HL-60 (cell line): ENCODE results near the gene BCAT1.

Experiments used
- DNase-seq, 2 experiments: peaks; one replicate each; pipeline ENCODE4 v3.0.0-alpha.2; 2010 to 2020; ENCODE audit warnings: low read depth in 1 of 2, low spot score in 1 of 2
- H3K27ac ChIP-seq: fragments of 250-450 bp; sonication (Bioruptor Pico); replicated peaks from 2 replicates; pipeline ENCODE4 v1.5.1; 2020; ENCODE audit warnings: mild to moderate bottlenecking, moderate library complexity
- H3K27me3 ChIP-seq: fragments of 250-450 bp; sonication (Bioruptor Pico); 2 replicates; pipeline ENCODE4 v1.5.1; 2021; ENCODE audit warnings: mild to moderate bottlenecking, moderate library complexity; ENCODE audit not compliant: insufficient read depth, poor library complexity, severe bottlenecking
- H3K4me3 ChIP-seq: replicated peaks from 2 replicates; pipeline ENCODE4 v1.5.1; 2011; ENCODE audit warnings: mild to moderate bottlenecking, control low read depth, low read length; ENCODE audit not compliant: insufficient read depth
- GABPA ChIP-seq: IDR thresholded peaks from 2 replicates; pipeline ENCODE4 v1.6.1; 2012; ENCODE audit warnings: low read depth
- POLR2AphosphoS5 ChIP-seq: IDR thresholded peaks from 2 replicates; pipeline ENCODE4 v1.6.1; 2012; ENCODE audit warnings: low read depth
- SPI1 ChIP-seq: IDR thresholded peaks from 2 replicates; pipeline ENCODE4 v1.6.1; 2012; ENCODE audit warnings: low read depth, mild to moderate bottlenecking, borderline replicate concordance
- TF ChIP-seq, protein P1 (sequence below): IDR thresholded peaks from 2 replicates; pipeline ENCODE4 v1.6.1; 2012; ENCODE audit warnings: low read depth; ENCODE audit not compliant: insufficient replicate concordance
- TF ChIP-seq, protein P2 (sequence below): IDR thresholded peaks from one replicate; pipeline ENCODE4 v1.5.1; 2011; ENCODE audit warnings: low read length, control low read depth, inconsistent platforms; ENCODE audit not compliant: insufficient read depth

The BCAT1 gene

DNA sequence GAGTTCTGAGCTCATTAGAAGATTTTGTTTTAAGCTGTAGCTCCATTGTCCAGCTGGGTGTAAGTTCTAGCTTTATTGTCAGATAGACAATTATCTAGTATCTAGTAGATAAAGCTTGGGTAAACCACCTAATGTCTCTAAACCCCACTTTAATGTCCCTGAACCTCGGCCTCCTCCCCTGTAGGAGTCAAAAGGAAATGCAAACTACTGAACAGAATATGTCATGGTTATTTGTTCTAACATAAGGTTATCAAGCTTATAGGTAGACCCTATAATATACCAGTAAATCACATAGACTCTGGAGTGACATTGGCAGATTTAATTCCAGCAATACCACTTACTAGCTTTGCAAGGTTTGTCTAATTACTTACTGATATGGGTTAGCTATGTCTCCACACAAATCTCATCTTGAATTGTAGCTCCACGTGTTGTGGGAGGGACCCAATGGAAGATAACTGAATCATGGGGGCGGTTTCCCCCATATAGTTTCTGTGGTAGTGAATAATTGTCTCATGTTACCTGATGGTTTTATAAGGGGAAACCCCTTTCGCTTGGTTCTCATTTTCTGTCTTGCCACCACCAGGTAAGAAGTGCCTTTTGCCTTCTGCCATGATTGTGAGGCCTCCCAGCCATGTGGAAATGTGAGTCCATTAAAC lies 29.4 kb downstream of the BCAT1 start:
- H3K4me3 ChIP-seq = no peak overlapping the region
- no peak overlapping the region for H3K27ac ChIP-seq
- H3K27me3 ChIP-seq = no peaks in the 10 kb centered on the region
- TF ChIP-seq GABPA (no peak), POLR2AphosphoS5 (no peak), SPI1 (no peak)
- TF ChIP-seq, protein P1, sequence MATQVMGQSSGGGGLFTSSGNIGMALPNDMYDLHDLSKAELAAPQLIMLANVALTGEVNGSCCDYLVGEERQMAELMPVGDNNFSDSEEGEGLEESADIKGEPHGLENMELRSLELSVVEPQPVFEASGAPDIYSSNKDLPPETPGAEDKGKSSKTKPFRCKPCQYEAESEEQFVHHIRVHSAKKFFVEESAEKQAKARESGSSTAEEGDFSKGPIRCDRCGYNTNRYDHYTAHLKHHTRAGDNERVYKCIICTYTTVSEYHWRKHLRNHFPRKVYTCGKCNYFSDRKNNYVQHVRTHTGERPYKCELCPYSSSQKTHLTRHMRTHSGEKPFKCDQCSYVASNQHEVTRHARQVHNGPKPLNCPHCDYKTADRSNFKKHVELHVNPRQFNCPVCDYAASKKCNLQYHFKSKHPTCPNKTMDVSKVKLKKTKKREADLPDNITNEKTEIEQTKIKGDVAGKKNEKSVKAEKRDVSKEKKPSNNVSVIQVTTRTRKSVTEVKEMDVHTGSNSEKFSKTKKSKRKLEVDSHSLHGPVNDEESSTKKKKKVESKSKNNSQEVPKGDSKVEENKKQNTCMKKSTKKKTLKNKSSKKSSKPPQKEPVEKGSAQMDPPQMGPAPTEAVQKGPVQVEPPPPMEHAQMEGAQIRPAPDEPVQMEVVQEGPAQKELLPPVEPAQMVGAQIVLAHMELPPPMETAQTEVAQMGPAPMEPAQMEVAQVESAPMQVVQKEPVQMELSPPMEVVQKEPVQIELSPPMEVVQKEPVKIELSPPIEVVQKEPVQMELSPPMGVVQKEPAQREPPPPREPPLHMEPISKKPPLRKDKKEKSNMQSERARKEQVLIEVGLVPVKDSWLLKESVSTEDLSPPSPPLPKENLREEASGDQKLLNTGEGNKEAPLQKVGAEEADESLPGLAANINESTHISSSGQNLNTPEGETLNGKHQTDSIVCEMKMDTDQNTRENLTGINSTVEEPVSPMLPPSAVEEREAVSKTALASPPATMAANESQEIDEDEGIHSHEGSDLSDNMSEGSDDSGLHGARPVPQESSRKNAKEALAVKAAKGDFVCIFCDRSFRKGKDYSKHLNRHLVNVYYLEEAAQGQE = no peak
- TF ChIP-seq, protein P2, sequence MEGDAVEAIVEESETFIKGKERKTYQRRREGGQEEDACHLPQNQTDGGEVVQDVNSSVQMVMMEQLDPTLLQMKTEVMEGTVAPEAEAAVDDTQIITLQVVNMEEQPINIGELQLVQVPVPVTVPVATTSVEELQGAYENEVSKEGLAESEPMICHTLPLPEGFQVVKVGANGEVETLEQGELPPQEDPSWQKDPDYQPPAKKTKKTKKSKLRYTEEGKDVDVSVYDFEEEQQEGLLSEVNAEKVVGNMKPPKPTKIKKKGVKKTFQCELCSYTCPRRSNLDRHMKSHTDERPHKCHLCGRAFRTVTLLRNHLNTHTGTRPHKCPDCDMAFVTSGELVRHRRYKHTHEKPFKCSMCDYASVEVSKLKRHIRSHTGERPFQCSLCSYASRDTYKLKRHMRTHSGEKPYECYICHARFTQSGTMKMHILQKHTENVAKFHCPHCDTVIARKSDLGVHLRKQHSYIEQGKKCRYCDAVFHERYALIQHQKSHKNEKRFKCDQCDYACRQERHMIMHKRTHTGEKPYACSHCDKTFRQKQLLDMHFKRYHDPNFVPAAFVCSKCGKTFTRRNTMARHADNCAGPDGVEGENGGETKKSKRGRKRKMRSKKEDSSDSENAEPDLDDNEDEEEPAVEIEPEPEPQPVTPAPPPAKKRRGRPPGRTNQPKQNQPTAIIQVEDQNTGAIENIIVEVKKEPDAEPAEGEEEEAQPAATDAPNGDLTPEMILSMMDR = no peak
- DNase-seq = no peak

DNA sequence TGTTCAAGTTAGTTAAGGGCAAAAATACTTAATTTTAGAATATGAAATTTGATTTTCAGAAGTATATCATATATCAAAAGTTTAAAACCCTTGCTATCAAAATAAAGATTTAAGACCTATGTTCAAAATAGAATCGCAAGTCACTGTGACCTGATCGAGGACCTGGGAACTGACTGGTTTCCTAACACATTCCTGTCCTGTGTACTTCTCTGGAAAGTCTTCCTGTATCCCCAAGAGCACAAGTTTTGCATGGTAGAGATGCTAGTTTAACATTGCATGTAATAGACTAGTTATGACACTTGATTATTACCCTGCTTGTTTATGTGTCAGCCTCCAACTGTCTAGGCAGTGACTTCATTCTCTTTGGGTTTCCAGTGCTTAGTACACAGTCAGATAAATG lies 30.3 kb downstream of the BCAT1 start:
- no peak for DNase-seq
- TF ChIP-seq GABPA = no peak
- no peak for TF ChIP-seq SPI1
- TF ChIP-seq, protein P1 = no peak

DNA sequence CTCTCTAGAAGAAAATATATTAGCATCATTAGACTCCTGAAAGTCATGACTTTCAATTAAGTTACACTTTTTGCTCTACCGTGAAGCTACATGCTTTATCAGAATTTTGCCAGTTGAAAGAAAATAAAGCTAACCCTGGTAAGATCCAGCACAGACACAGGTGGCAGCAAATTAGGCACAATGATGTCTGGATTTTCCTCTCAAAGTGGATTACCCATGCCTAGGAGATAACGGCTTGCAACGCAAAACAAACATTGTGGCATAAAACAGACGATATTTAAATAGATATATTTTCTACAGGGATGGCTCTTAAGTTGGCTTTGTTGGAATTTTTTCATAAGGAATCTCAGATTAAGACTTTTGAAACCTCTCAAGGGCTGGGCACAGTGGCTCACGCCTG lies 33.4 kb downstream of the BCAT1 start:
- H3K4me3 ChIP-seq = no peak overlapping the region
- TF ChIP-seq SPI1 (no peak), POLR2AphosphoS5 (no peak), GABPA (no peak)
- TF ChIP-seq, protein P2 = no peak
- TF ChIP-seq, protein P1 = no peak
- no peaks in the 10 kb centered on the region for H3K27me3 ChIP-seq
- no peak for DNase-seq
- H3K27ac ChIP-seq = no peak overlapping the region

More for the DNA sequence above, 30.3 kb downstream of the BCAT1 start:
- H3K4me3 ChIP-seq = no peak overlapping the region
- no peak overlapping the region for H3K27ac ChIP-seq
- no peaks in the 10 kb centered on the region for H3K27me3 ChIP-seq
